NCI-H460 (cell line): ENCODE results near the gene TSHZ2. TPM values are rescaled to one million over a fixed set of nuclear protein-coding genes. Genes with fewer than 3 reads are reported as not detected.
"Not testable (repeated sequence)": the region's sequence is repeated elsewhere in the genome, so short reads cannot be mapped to it uniquely, and the experiment has no call there.

Experiments used
- DNase-seq: peaks from one replicate; pipeline ENCODE4 v3.0.0-alpha.2; 2016; ENCODE audit warnings: low read depth; ENCODE audit errors: extremely low read depth
- total RNA-seq: library from RNA; depleted of rRNA; stranded (reverse); fragments of >200 nt; shearing (Covaris generic); gene quantifications from 2 replicates; pipeline ENCODE4 v1.2.3, GENCODE V29; 2014

TSHZ2 gene
- total RNA-seq, 1 experiment from 2014 or later: not detected

DNA sequence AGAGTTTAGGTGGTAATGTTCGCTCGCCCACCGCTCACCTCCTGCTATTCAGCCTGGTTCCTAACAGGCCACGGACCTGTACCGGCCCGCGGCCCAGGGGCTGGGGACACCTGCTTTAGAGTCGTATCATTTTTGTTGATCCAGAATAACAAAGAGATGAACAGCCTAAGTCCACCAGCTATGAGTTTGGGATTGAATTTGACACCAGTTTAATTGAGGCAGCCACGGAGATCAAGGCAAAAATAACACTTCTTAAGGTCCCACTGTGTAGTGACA, 108.5 kb downstream of the TSHZ2 start:
- no peak for DNase-seq

DNA sequence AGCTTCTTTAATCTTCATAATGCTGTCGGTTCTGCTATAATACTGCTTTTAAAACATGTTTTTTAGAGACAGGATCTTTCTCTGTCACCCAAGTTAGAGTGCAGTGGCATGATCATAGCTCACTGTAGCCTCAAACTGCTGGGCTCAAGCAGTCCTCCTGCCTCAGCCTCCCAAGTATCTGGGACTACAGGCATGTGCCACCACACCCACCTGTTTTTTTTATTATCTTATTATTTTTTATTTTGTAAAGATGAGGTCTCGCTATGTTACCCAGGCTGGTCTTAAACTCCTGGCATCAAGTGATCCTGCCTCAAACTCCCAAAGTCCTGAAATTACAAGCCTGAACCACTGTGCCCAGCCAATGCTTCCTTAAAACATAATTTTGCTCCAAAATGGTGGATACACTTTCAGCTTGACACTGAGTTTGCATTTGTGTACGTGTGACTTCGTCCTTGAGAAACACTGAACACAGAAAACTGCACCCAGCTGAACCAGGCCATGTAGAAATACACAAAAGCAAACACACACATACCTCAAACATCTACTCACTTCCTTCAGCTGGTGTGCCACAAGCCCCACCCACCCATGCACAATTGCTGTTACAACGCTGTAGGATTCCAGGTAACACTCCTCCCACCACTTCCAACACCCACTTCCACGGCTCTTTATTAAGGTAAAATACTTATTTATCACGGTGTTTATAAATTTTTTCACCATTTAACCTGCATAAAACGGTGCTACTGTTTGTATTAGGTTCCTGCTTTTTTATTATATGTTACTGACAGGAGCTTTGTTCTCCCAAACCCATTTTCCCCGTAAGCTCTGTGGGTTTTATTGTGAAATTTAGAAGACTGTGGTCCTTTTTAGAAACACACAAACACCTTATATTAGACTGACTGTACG, 109.1 kb downstream of the TSHZ2 start:
- DNase-seq: no peak

DNA sequence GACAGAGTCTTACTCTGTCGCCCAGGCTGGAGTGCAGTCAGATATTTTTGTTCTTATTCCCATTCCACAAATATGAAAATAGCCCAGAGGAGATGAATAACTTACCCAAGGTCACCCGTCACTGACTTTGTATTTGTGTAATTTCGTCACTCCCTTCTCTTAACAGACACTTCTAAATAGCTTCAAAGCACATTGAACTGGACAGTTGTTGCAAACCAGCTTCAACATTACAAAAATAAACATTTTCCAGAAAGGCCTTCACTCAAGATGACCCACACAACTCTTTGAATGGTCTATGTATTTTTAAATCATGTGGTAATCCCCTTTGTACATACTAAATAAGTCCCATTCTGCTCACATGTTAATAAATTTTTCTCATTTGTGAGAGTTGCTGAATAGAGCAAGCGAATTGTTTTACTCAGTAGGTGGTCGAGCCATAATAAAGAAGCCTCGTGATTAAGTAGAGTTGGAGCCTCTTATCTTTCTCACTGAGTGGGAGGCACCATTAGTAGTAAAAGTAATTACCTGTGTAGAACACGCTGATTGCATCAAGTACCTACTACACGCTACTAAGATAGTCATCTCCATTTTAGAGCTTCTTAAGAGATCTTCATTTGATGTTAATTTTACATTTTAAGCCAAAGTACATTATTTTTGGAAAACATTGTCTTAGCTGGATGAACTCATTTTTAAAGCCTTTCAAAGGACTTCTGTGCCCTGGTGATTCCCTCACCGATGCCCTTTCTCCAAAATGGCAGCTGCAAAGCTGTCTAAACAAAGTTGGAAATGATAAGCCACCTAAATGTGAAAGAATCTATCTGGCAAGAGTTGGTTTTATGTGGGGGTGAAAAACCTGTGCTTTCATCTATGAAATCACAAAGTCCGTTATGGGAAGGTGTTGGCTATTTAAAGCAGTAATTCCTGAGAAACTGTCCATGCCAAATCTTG, 110.0 kb downstream of the TSHZ2 start:
- no peak for DNase-seq

DNA sequence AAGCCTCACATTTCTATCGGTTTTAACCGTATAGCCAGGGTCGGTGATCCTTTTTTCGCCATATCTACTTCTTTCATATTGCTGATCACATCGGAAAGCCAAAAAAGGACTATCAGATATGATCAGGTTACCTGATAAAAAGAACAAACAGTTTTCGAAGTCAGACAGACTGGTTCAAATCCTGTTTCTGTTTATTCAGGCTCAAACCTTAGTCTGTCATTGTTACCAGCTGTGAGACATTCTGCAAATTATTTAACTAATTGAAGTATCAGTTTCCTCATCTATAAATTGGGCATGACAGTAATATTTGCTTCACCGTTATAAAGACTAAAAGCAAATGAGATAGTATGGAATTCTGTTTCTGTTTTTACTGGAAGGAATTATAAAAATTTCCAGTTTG, 111.3 kb downstream of the TSHZ2 start:
- DNase-seq: no peak

DNA sequence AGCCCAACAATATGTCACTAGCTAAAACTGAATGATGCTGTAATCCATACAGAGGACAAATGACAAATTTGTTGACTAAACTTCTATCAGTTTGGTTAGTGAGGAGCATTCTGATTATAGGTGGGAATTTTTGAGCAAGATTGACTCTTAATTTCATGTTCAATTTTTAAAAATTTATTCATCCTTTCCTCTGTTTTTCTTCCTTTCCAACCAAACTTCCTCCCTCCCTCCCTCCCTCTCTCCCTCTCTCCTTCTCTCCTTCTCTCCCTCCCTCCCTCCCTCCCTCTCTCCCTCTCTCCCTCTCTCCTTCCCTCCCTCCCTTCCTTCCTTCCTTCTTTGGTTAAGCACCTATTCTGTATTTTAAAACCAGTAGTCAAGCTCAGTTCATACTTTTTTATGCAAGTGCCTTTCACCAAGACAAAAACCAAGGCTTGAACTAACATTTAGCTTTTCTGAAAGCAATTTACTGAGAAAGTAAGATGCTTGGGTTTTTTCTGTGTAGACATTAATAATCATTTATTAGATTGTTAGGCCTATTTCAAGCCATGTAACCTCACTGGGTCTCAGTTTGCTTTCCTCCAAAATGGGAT, 112.3 kb downstream of the TSHZ2 start:
- DNase-seq: no peak

DNA sequence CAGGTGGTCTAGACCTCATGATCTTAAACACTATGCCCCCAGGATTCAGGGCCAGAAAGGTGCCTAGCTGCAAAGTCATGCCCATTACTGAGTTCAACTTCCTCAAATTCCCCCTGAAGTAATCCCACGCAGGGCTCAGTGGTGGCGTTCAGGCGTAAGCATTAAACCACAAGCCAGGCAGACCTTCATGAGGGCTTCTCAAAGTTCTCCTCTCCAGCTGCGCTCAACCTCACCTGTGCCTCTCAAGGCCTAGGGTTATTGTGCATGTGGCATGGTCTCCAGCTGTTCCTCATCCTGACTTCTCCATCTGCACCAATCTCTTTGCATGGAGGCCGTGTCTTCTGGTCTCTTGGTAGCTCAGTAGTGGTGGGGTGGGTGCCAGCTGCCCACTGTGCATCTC, 113.6 kb downstream of the TSHZ2 start:
- DNase-seq: no peak

DNA sequence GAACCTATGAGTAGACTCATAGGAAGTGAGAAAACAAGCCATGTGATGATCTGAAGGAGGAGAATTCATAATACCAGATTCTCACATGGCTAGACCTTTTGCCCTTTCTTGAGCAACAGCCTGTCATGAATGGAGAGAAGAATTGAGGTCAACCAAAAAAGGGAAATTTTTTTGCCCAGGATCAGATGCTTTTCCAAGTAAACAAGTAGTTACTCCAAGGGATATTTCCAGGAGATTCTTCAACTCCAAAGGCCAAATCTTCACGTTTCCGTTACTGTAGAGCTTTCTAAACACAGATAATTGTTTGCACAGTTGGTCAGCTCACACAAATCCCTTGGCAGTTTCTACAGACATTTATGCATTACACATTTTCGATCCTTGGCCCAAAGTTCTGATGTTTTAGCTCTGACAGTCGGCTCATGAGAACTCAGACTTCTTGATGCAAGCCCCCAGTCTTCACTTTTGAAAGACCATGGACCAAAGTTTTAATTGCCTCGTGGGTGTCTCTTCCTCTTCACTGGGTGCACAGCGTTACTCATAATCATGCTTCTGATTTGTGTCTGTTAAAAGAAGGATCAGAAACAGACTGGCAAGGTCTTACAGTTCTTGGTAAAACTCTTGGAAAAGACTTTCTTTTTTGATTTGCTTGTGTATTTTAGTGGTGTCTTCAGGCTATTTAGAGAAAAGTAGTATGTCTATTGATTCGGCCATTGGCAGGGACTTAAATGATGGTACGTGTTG, 115.0 kb downstream of the TSHZ2 start:
- DNase-seq: no peak

DNA sequence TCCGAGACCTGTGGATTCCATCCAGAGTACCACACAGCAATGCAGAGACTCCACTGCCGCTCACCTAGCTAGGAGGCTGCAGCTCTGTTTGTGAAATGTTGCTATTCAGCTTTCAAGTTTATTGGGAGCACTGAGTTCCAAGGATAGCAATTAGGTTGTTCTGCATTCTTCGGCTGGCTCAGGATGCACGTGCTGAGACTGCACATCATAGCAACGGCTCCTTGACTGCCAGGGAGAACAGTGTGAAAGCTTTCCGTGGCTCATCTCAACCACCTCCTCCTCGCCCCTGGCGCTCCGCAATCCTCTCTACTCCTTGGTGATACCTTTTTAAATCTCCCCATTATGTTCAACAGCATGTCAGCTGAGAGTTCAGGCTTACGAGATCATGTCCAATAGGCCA, 116.6 kb downstream of the TSHZ2 start:
- DNase-seq: no peak

DNA sequence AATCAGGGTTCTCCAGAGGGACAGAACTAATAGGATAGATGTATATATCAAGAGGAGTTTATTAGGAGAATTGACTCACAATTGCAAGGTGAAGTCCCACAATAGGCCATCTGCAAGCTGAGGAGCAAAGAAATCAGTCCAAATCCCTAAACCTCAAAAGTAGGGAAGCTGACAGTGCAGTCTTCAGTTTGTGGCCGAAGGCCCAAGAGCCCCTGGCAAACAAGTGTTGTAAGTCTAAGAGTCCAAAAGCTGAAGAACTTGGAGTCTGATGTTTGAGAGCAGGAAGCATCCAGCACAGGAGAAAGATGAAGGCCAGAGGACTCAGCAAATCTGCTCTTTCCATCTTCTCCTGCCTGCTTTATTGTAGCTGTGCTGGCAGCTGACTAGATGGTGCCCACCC, 117.7 kb downstream of the TSHZ2 start:
- DNase-seq: not testable (repeated sequence)

DNA sequence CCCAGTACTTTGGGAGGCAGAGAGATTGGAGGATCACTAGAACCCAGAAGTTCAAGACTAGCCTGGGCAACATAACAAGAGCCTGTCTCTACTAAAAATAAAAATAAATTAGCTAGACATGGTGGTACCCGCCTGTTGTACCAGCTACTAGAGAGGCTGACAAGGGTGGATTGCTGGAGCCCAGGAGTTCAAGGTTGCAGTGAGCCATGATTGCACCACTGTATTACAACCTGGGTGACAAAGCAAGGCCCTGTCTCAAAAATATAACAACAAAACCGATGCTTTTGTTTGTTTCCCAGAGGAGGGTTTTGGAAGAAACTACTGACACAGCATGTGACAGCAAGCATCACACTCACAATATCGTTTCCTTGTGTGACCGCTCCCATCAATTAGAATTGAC, 119.6 kb downstream of the TSHZ2 start:
- no peak for DNase-seq

DNA sequence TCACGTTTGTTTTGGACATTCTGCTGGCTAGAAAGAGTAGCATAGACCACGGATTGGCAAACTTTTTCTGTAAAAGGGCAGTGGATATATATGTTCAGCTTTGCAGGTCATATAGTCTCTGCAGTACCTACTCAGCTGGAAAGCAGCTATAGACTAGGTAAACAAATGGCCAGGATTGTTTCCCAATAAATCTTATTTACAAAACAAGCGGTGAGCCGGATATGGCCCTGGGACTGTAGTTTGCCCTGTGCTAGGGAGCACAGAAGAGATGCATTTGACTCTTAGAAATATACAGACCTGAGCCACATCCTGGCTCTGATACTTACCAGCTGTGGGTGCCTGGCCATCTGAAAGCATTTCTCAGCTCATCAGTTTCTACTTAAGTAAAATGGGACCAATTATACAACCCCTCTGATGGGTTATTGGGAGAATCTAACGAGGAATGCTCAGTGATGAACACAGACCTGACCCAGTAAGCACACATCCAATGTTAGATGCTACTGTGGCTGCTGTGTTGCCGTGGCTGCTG, 120.7 kb downstream of the TSHZ2 start:
- DNase-seq: no peak

DNA sequence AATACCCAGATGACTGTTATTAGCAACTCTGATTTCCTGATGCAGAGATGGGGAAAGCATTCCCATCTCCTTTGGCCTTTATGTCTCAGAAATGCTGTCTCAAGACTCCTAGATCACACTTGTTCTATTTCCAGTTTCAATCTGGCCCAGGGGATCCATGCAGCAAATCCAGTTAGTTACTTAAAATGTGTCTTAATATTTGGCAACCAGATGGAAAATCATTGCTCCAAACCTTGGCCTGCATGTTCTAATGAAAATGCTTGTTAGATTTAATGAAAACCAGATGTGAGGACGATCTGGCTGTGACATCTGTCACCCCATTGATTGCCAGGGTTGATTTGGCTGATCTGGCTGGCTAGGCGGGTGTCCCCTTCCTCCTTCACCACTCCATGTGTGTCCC, 125.2 kb downstream of the TSHZ2 start:
- DNase-seq: no peak

DNA sequence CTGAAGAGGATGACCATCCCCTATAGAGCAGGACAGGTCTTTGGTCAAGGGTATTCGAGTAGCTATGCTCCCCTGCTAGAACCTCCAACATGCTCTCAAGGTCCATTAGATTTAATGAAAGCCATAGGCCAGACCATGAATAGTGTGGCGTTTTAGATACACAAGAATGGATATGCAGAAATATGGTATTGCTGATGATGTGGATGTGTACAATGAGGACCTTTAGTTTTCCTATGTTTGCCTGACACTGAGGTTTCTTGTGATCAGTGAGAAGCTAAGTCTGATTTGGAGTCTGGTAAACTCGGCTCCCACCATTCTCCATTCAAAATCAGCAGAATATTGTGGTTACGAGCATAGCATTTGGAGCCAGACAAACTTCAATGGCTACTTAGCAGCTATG, 125.6 kb downstream of the TSHZ2 start:
- no peak for DNase-seq

DNA sequence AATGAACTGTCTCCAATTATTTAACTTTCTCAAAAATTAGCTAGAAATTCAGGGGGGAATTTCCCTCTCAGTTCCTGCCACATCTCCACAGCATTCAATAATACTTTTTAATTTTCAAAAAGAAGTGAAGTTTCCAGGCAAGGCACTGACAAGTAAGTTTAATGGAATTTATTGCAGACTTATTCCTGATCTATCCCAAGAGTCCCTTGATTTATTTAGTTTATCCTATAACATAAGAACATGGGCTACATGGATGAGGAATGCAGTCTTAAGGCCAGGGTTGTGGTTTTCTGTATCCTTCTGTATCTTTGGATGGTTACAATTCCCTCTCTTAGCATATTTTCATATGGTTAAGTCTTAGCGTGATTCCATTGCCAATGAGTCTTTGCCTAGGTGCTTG, 126.5 kb downstream of the TSHZ2 start:
- DNase-seq: no peak

DNA sequence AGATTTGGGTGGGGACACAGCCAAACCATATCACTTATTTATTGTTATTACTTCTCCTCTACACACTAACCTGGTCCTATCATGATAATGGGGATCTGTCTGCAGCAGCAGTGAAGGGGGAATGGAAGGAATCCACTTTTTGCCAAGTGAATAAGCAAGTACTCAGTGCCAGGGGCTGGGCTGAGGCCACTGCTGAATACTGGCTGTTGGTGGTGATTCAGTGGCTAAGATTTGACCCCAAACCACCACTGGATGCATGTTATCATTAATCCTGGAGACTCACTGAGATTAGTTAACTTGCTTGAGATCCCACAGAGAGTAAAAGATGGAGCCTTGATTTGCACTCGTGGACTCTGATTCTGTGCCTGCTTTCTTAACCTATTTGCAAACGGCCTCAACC, 127.7 kb downstream of the TSHZ2 start:
- DNase-seq: no peak

DNA sequence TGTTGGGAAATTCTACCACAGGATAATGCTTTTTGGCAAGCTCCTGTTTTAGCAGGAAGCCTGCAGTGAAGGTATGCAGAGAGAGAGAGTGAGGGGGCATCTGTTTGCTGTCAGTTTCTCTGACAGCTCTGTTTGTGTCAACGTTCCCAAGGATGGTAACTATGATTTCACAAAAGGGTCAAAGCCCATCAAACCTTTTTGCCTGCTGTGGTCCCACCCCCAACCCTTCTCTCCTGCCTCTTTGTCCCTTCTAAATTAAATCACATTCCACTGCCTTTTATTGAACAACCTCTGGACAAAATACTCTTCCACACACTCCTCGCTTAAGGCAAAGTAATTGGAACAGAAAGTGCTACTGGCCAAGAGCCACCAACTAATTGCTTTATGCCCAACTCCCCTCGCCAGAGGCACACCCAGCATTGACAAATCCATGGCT, 128.3 kb downstream of the TSHZ2 start:
- no peak for DNase-seq

DNA sequence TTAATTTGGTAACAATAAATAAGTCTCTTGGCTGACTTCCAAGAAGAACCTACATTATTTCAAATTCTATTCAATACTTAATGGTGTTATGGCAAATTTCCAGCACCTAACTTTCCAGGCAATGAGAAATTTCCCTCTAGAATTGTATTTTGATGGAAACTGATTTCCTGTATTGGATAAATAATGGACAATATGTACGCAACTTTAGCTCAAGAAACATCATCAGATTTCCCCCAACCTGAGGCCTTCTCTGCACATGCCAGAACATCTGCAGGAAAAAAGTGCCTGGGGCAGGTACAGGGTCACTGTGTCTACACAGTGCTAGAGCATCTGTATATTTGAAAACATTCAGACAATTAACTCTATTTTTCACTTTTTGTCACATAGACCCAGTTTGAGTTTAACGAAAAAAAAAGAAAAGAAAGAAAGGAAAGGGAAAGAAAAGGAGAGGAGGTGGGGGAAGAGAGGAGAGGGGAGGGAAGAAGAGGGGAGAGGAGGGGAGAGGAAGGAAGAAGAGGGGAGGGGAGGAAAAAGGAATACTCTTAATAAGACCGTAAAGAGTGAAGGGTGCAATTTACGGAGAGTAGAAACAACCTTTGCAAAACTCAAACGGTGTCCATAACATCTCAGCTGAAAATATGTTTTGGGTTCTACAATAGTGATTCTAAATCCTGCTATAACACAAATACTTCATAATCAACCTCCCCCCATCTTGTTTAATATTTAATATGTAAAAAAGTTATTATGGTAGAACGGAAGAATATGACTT, 130.0 kb downstream of the TSHZ2 start:
- no peak for DNase-seq

DNA sequence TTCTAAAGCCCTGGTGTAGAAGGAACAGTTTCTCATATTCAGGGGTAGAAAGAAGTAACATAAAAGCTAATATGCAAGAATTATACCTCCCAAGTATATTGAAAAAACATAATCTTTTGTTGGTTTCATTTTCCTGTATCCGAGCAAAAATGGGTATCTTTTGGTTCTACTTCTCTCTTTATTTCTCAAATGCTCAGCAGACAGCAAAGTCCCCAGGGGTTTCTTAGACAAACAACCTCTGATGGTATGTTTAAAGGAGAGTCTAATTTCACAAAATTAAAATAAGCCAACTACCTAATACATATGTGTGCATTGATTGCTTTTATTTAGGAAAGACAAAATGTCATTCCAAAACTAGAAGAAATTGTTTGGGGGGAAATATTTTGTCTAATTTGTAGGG, 131.0 kb downstream of the TSHZ2 start:
- no peak for DNase-seq

DNA sequence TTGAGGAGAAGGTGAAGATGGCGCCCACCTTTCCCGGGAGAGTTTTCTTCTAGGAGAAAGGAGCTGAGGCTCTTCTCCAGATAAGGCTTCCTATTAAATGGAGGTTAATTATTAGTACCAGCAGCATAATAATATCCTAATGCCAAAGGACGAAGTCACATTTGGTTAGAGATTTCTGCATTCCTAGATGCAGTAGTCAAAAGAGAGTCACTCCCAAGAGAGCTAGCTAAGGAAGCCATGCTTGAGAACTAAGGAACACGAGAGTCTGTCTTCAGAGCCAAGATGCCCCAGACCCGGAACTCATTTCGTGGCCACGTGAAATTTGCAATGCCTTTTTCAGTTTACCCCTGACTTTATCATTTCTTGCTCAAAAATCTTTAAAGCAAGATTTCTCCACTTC, 132.7 kb downstream of the TSHZ2 start:
- DNase-seq: no peak

DNA sequence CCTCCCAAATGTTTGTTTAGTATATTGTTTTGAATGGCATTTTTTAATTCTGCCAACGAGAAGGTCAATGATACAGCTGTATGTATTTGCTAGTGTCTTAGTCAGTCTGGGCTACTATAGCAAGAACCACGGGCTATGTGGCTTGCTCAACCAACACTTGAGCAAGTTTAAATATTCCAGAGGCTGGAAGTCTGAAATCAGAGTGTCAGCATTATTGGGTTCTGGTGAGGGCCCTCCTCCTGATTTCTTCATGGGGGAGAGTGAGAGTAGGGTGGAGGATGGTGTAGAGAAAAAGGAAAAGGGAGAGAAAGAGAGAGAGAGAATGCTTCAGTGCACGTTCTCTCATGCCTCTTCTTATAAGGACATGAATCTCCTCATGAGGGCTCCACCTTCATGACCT, 144.6 kb downstream of the TSHZ2 start:
- DNase-seq: no peak
